Activated CD8-positive, alpha-beta memory T cell treated with anti-CD3 and anti-CD28 coated beads, Interleukin-2, amount 50 U/mL, for 1 hour (primary cell): Measurements from ENCODE around the gene FNBP1L.

ENCODE experiments used
- DNase-seq: peaks from one replicate; pipeline ENCODE4 v3.0.0-alpha.2; 2020; ENCODE audit errors: extremely low read depth

FNBP1L gene

GRCh38 chr1:93592551-93592949, 144.6 kb downstream of the FNBP1L start:
- no peak for DNase-seq

GRCh38 chr1:93593854-93594602, 146.1 kb downstream of the FNBP1L start:
- DNase-seq = no peak

GRCh38 chr1:93594603-93594880, 146.6 kb downstream of the FNBP1L start:
- no peak for DNase-seq

GRCh38 chr1:93595266-93595665, 147.3 kb downstream of the FNBP1L start:
- no peak for DNase-seq

- no peak for DNase-seq
Observed at GRCh38 chr1:93595743-93596142, 147.8 kb downstream of the FNBP1L start.

- no peak for DNase-seq
Observed at GRCh38 chr1:93596329-93597089, 148.6 kb downstream of the FNBP1L start.

- no peak for DNase-seq
Observed at GRCh38 chr1:93597709-93598108, 149.8 kb downstream of the FNBP1L start.

GRCh38 chr1:93598396-93598795, 150.5 kb downstream of the FNBP1L start:
- no peak for DNase-seq

GRCh38 chr1:93598861-93599439, 151.0 kb downstream of the FNBP1L start:
- DNase-seq = no peak

GRCh38 chr1:93599479-93599878, 151.6 kb downstream of the FNBP1L start:
- DNase-seq = no peak

GRCh38 chr1:93600663-93601062, 152.7 kb downstream of the FNBP1L start:
- no peak for DNase-seq

GRCh38 chr1:93601686-93602085, 153.8 kb downstream of the FNBP1L start:
- DNase-seq = no peak

- no peak for DNase-seq
Observed at GRCh38 chr1:93602101-93602500, 154.2 kb downstream of the FNBP1L start.

- no peak for DNase-seq
Observed at GRCh38 chr1:93603106-93603505, 155.2 kb downstream of the FNBP1L start.

GRCh38 chr1:93603601-93604000, 155.7 kb downstream of the FNBP1L start:
- no peak for DNase-seq
